AG09319 (cell line): ENCODE results near the gene ZBTB4.

Experiments used
- DNase-seq: peaks from one replicate; pipeline ENCODE4 v3.0.0-alpha.2; 2010; ENCODE audit warnings: low read depth; ENCODE audit errors: extremely low read depth
- TF ChIP-seq, protein P1 (sequence below): IDR thresholded peaks from 2 replicates; pipeline ENCODE4 v1.5.1; 2011; ENCODE audit warnings: low read depth, mild to moderate bottlenecking, inconsistent platforms, low read length, moderate library complexity

Gene ZBTB4

GRCh38 chr17:7495906-7496434, 16.5 kb upstream of the ZBTB4 start:
- TF ChIP-seq, protein P1, sequence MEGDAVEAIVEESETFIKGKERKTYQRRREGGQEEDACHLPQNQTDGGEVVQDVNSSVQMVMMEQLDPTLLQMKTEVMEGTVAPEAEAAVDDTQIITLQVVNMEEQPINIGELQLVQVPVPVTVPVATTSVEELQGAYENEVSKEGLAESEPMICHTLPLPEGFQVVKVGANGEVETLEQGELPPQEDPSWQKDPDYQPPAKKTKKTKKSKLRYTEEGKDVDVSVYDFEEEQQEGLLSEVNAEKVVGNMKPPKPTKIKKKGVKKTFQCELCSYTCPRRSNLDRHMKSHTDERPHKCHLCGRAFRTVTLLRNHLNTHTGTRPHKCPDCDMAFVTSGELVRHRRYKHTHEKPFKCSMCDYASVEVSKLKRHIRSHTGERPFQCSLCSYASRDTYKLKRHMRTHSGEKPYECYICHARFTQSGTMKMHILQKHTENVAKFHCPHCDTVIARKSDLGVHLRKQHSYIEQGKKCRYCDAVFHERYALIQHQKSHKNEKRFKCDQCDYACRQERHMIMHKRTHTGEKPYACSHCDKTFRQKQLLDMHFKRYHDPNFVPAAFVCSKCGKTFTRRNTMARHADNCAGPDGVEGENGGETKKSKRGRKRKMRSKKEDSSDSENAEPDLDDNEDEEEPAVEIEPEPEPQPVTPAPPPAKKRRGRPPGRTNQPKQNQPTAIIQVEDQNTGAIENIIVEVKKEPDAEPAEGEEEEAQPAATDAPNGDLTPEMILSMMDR = no peak
- no peak for DNase-seq

DNA sequence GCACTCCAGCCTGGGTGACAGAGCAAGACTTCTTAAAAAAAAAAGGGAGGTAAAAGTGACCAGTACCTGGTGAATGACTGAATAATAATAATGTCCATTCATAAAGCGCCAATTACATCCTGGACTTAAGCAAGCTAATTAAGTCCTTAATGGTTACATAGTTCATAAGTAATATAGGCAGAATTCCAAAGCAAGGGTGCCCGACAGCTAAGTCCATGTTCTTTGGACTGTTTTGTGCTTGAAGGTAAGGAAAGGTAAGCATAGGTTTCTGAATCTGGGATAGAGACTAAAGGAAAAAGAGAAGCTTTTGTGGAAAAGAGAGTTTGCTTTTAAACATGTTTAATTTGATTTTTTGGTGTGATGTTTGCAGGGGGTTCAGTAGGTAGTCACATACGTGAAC, 14.5 kb upstream of the ZBTB4 start:
- TF ChIP-seq, protein P1 = no peak

DNA sequence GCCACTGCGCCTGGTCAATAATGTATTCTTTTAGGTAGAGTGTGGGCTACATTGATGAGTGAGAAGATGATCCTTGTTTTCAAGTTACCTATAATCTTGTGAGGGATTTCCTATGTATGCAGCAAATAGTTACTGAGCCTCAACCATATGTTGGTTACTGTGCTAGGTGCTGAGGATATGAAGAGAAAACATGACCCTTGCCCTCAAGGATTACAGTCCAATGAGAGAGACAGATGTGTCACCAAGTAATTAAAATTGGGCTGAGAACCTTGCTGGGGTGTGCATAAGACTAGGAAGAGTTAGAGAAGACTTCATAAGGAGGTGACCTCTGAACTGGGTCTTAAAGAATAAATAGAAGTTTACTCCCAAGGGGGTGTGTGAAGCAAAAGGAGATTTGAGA, 12.2 kb upstream of the ZBTB4 start:
- TF ChIP-seq, protein P1 = no peak
- no peak for DNase-seq

More for the DNA sequence above, 14.5 kb upstream of the ZBTB4 start:
- DNase-seq = no peak

DNA sequence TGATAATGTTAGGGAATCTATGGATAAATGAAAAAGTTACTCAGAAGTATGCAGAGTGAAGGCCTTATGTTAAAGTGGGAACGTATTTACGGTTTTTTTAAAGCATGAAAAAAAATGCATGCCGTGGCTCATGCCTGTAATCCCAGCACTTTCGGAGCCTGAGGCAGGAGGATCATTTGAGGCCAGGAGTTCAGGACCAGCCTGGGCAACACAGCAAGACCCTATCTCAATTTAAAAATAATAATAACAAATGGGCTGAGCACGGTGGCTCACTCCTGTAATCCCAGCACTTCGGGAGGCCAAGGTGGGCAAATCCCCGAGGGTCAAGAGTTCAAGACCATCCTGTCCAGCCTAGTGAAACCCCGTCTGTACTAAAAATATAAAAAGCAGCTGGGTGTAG, 10.7 kb upstream of the ZBTB4 start:
- TF ChIP-seq, protein P1 = no peak
- DNase-seq = no peak

DNA sequence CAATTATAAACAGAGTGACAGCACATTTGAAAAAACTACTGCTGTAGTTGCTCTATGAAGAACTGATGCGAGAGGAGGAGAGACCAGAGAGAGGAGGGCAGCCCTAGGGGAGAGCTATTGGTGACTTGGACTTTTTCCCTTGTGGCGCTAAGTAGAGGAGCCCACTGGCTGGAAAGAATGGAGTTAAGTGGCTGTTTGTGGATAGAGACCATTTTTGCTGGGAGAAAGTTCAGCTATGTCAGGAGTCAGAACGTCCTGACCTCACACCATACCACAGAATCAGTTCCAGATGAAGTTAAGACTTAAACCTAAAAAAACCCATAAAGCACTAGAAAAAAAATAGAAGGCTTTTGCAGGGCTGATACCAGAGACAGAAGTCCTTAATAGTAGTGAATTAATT, 6.8 kb upstream of the ZBTB4 start:
- TF ChIP-seq, protein P1 = no peak

GRCh38 chr17:7484919-7485377, 5.5 kb upstream of the ZBTB4 start:
- TF ChIP-seq, protein P1 = peak; percentile 10
- no peak for DNase-seq

More for the DNA sequence above, 6.8 kb upstream of the ZBTB4 start:
- peak; percentile 34 for DNase-seq

DNA sequence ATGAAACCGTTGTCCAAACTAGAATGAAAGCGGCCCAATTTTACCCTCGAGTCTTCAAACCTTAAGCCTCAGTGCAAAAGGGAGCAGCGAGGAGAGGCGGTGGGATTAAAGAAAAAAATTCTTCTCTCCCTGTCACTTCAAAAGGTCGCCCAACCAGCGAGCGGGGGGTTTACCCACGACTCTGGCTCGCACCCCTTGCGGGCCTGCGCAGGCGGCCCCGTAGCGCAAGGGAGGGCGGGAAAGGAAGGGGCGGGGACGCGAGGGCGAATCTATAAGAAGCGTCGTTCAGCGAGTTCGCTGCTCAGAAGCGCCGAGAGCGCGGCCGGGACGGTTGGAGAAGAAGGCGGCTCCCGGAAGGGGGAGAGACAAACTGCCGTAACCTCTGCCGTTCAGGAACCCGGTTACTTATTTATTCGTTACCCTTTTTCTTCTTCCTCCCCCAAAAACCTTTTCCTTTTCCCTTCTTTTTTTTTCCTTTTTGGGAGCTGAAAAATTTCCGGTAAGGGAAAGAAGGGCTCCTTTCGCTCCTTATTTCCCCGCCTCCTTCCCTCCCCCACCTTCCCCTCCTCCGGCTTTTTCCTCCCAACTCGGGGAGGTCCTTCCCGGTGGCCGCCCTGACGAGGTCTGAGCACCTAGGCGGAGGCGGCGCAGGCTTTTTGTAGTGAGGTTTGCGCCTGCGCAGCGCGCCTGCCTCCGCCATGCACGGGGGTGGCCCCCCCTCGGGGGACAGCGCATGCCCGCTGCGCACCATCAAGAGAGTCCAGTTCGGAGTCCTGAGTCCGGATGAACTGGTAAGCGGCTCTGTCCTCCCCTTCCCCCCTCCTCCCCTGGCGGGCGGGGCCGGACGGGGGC, 4.9 kb upstream of the ZBTB4 start, which contains the start of gene POLR2A:
POLR2A (plus strand) TSS at position 300 of the 852 bp plus-strand sequence.
- TF ChIP-seq, protein P1 = no peak
- DNase-seq = peak; percentile 99
